ENCODE data around the gene PSPN.
A peak's percentile ranks its signal among the peaks of the same experiment; 100 is the strongest.

The PSPN gene

DNA sequence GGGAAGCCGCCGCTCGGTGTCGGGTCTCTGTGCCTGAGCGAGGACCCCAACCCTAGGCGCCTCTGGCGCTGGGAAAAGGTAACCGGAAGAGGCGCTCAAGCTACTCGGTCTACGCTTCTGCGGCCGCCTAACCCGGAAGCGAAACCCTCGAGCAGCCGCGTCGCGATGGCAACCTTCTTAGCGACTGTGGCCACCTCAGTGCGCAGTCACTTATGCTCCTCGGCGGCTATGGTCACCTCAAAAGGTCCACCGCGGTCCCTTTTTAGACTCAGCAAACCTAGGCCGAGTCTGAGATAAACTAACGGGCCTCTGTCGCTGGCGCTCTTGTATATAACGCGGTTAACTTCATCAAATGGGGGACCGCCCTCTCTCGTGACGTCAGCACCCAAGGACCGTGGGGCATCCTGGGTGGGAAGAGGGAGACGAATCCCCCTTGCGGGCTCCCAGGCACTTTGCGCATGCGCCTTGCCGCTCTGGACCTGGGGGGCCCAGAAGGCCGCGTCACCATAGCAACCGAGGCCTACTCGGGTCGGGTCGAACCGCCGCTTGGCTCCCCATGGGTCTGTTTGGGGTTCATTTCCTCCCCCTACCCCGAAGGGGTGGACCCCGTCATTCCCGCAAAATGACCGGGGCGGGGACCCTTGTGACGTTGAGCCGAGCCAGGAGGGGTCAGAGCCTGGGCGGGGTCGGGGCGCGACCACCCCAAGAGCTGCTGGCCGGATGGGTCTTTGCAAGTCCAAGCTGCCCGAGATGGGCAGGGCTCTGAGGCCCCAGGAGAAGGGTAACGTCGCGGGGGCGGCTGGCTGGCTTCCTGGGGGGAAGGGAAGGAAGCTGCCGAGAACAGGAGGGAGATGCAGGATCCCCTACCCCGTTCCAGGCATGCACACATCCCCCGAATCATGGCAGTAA lies 17.6 kb upstream of the PSPN start, which contains the start of gene GTF2F1:
GTF2F1 (minus strand) TSS at position 91 of the 909 bp plus-strand sequence. CDS start 169 bp downstream, outside the sequence.
- in situ Hi-C loops (cut with MboI; ENCODE audit: low sequenced_read_pairs, unreplicated experiment): no loop called here
- TF ChIP-seq, protein P1, sequence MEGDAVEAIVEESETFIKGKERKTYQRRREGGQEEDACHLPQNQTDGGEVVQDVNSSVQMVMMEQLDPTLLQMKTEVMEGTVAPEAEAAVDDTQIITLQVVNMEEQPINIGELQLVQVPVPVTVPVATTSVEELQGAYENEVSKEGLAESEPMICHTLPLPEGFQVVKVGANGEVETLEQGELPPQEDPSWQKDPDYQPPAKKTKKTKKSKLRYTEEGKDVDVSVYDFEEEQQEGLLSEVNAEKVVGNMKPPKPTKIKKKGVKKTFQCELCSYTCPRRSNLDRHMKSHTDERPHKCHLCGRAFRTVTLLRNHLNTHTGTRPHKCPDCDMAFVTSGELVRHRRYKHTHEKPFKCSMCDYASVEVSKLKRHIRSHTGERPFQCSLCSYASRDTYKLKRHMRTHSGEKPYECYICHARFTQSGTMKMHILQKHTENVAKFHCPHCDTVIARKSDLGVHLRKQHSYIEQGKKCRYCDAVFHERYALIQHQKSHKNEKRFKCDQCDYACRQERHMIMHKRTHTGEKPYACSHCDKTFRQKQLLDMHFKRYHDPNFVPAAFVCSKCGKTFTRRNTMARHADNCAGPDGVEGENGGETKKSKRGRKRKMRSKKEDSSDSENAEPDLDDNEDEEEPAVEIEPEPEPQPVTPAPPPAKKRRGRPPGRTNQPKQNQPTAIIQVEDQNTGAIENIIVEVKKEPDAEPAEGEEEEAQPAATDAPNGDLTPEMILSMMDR (IDR thresholded peaks at IDR 0.05; ENCODE audit: borderline replicate concordance, control extremely low read depth, extremely low read depth, insufficient read depth, missing control alignments): peak; percentile 27
- DNase-seq (ENCODE audit: low spot score): peak; percentile 98

DNA sequence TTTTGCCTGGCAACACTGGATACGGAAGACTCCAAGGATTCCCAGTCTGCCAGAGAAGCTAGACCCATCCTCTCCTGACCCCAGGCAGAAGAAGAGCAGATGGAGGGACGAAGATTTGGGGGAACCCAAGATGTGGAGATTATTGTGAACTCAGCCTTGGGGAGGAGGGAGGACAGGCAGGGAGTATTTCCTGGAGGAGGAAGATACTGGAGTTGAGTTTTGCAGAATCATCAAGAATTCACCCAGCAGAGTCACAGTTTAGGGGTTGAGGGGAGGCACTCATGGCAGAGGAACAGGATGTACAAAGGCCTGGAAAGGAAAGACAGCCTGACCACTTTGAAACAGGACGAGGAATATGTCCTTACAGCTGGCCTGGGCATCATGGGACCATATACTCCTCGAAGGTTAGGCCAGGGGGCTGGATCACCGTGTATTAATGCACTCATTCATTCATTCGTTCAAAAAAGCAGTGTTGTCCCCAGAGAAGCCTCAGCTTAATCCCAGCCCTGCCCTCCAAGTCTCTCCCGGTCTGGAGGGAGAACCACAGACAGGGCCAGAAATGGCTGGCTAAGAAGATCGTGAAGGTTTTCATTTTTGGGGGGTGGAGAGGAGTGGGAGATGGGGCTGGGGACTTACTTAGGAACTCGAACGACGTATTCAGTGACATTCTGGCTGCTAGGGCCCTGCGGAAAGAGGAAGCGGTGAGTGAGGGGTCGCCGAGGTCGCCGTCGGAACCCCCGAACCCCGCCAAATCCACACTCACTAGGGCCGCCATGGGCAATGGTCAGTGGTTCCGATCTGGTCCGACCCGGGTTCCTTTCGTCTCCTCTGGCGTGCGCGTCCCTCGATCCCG lies 16.7 kb upstream of the PSPN start:
- TF ChIP-seq, protein P1 (IDR thresholded peaks at IDR 0.05; ENCODE audit: borderline replicate concordance, control extremely low read depth, extremely low read depth, insufficient read depth, missing control alignments): no peak
- in situ Hi-C loops (cut with MboI; ENCODE audit: low sequenced_read_pairs, unreplicated experiment): no loop called here
- no peak for DNase-seq (ENCODE audit: low spot score)

- TF ChIP-seq, protein P1 (IDR thresholded peaks at IDR 0.05; ENCODE audit: borderline replicate concordance, control extremely low read depth, extremely low read depth, insufficient read depth, missing control alignments): no peak
- no peak for DNase-seq (ENCODE audit: low spot score)
- in situ Hi-C loops (cut with MboI; ENCODE audit: low sequenced_read_pairs, unreplicated experiment): no loop called here
Observed at GRCh38 chr19:6387372-6387771, 11.6 kb upstream of the PSPN start.

DNA sequence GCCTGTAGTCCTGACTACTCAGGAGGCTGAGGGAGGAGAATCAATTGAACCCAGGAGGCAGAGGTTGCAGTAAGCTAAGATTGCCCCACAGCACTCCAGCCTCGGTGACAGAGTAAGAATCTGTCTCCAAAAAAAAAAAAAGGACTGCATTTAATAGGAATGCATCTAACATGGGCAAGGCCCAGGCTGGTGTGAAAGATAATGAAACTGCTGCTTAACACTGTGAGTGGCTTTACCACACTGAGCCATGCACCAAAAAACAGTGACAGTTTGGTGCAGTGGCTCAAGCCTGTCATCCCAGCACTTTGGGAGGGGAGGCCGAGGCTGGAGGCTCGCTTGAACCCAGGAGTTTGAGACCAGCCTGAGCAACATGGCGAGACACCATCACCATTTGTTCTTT lies 8.6 kb upstream of the PSPN start:
- TF ChIP-seq, protein P1 (IDR thresholded peaks at IDR 0.05; ENCODE audit: borderline replicate concordance, control extremely low read depth, extremely low read depth, insufficient read depth, missing control alignments): no peak
- no peak for DNase-seq (ENCODE audit: low spot score)
- in situ Hi-C loops (cut with MboI; ENCODE audit: low sequenced_read_pairs, unreplicated experiment): no loop called here

GRCh38 chr19:6383188-6383587 lies 7.5 kb upstream of the PSPN start:
- in situ Hi-C loops (cut with MboI; ENCODE audit: low sequenced_read_pairs, unreplicated experiment): no loop called here
- TF ChIP-seq, protein P1 (IDR thresholded peaks at IDR 0.05; ENCODE audit: borderline replicate concordance, control extremely low read depth, extremely low read depth, insufficient read depth, missing control alignments): no peak
- DNase-seq (ENCODE audit: low spot score): no peak

DNA sequence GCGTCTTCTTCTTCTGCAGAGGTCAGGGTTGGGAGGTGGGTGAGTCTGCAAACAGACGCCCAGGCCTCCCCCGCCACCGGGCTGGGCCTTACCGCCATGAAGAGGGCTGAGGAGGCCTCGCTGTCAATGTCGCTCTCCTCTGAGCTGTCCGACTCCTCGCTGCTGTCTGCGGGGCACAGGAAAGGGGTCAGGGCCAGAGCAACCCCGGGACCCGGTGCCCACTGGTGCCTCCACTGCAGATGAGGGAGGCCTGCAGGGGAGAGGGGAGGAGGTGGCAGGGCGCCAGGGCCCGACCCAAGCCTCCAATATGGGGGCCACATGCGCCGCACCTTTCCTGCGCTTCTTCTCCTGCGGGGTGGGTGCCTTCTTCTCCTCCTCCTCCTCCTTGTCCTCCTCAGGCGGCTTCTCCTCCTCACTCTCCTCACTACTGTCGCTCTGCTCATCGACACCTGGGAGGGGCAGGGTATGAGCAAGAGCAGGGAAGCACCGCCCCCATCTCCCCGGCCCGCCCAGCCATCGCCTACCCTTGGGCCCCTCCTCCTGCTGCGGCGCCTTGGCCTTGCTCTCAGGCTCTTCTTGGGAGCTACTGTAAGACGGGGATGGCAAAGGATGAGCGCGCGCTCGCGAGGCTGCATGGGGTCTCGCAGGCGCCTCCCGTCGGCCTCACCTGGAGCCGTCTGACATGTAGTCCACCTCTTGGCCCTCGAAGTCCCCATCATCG lies 5.5 kb upstream of the PSPN start:
- in situ Hi-C loops (cut with MboI; ENCODE audit: low sequenced_read_pairs, unreplicated experiment): no loop called here
- TF ChIP-seq, protein P1 (IDR thresholded peaks at IDR 0.05; ENCODE audit: borderline replicate concordance, control extremely low read depth, extremely low read depth, insufficient read depth, missing control alignments): no peak
- no peak for DNase-seq (ENCODE audit: low spot score)

All from GM13976 (cell line).